IMR-90 (cell line): Measurements from ENCODE around the gene SOX21.

Experiments used
- CEBPB ChIP-seq: IDR thresholded peaks from 2 replicates; pipeline ENCODE4 v1.6.1; 2012; ENCODE audit warnings: low read depth, low read length, improper control_type of control experiment
- CTCF ChIP-seq: conservative IDR thresholded peaks from 2 replicates; pipeline ENCODE4 v1.5.1; 2012; ENCODE audit warnings: mild to moderate bottlenecking, low read depth, low read length, improper control_type of control experiment
- ELK1 ChIP-seq: fragments of 150-350 bp; IDR thresholded peaks from 2 replicates; pipeline ENCODE4 v1.6.1; 2016; ENCODE audit warnings: low read depth, mild to moderate bottlenecking, low read length, moderate library complexity, borderline replicate concordance
- MXI1 ChIP-seq: IDR thresholded peaks from 2 replicates; pipeline ENCODE4 v1.6.1; 2012; ENCODE audit warnings: low read depth, mild to moderate bottlenecking, low read length, moderate library complexity, borderline replicate concordance
- POLR2A ChIP-seq: IDR thresholded peaks from 2 replicates; pipeline ENCODE4 v1.6.1; 2012; ENCODE audit warnings: mild to moderate bottlenecking, low read depth, low read length
- RAD21 ChIP-seq: IDR thresholded peaks from 2 replicates; pipeline ENCODE4 v1.6.1; 2012; ENCODE audit warnings: low read length, improper control_type of control experiment
- RFX5 ChIP-seq: IDR thresholded peaks from 2 replicates; pipeline ENCODE4 v1.8.0; 2012; ENCODE audit warnings: low read depth, mild to moderate bottlenecking, low read length, moderate library complexity
- SMC3 ChIP-seq: fragments of 150-350 bp; IDR thresholded peaks from 2 replicates; pipeline ENCODE4 v1.6.1; 2016; ENCODE audit warnings: low read depth, mild to moderate bottlenecking, antibody characterized with exemption, low read length, moderate library complexity

GRCh38 chr13:94706843-94707399, 5.4 kb downstream of the SOX21 start:
- no peak for TF ChIP-seq CTCF
- TF ChIP-seq SMC3 = no peak
- TF ChIP-seq POLR2A = no peak
- TF ChIP-seq ELK1 = no peak
- no peak for TF ChIP-seq MXI1
- no peak for TF ChIP-seq RAD21
- no peak for TF ChIP-seq RFX5
- TF ChIP-seq CEBPB = no peak
